ENCODE results near the gene ARF3. TPM values are rescaled to one million over a fixed set of nuclear protein-coding genes. Genes with fewer than 3 reads are reported as not detected.

The ARF3 gene
- total and polyA plus RNA-seq, 2 of the 13 experiments (the other 11 are each of a cell fraction or from before 2014, with no cell fraction given) = 53.8 to 57.9 TPM

DNA sequence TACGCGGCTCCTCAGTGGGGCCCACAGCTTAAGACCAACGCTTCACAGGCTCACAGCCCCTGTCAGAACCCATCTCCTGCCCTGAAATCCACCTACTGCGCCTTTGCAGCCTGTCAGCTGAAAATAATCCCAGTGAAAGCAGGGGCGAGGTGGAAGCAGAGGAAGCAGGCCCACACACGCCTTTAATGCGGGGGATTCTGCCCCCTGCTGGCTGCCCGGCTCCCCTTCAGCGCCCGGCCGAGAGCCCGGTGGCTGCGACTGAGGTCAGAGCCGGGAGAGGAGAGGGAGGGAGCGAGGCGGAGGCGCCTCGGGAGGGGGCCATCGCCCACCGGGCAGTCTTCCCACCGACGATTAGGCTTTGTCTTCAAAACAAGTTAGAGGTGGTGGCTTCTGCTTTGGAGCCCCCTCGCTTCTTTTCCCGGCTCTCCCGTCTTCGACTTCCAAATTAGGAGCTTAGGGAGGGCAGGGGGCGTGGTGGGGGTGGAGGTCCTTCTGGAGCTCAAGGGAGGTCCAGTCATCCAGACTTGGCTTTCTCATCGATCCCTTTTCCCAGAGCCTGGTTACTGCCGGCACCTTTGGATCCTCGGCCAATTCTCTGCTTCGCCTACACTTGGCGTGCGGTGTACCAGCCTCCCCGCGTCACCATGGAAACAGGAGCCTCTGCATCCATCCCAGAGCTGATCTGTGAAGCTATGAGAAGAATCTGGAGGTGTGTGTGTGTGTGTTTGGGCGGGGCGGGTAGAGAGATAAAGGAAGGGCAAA, 66.4 kb downstream of the ARF3 start (continued):
- TF ChIP-seq, protein P1, sequence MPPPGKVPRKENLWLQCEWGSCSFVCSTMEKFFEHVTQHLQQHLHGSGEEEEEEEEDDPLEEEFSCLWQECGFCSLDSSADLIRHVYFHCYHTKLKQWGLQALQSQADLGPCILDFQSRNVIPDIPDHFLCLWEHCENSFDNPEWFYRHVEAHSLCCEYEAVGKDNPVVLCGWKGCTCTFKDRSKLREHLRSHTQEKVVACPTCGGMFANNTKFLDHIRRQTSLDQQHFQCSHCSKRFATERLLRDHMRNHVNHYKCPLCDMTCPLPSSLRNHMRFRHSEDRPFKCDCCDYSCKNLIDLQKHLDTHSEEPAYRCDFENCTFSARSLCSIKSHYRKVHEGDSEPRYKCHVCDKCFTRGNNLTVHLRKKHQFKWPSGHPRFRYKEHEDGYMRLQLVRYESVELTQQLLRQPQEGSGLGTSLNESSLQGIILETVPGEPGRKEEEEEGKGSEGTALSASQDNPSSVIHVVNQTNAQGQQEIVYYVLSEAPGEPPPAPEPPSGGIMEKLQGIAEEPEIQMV (CRISPR knock-in tag; IDR thresholded peaks at IDR 0.05; ENCODE audit: low read depth) = 0 out of 2 replicates have a peak, but pooled peaks have one; percentile 34
- TF ChIP-seq ZNF737 (CRISPR knock-in tag; IDR thresholded peaks at IDR 0.05; ENCODE audit: borderline replicate concordance) (no peak), HNRNPUL1 (IDR thresholded peaks at IDR 0.05; ENCODE audit: low read depth, low read length) (no peak), KDM3A (CRISPR knock-in tag; IDR thresholded peaks at IDR 0.05; ENCODE audit: low read depth) (peak; percentile 57; the same call in 1 of the 2 replicates), AHR (CRISPR knock-in tag; IDR thresholded peaks at IDR 0.05) (0 out of 2 replicates have a peak, but pooled peaks have one; percentile 55), KDM5B (CRISPR knock-in tag; IDR thresholded peaks at IDR 0.05; ENCODE audit: borderline replicate concordance) (no peak), ZNF451 (CRISPR knock-in tag; IDR thresholded peaks at IDR 0.05) (no peak), THYN1 (CRISPR knock-in tag; IDR thresholded peaks at IDR 0.05; ENCODE audit: borderline replicate concordance, low read depth) (no peak), TBX2 (CRISPR knock-in tag; IDR thresholded peaks at IDR 0.05; ENCODE audit: borderline replicate concordance) (0 out of 2 replicates have a peak, but pooled peaks have one; percentile 32), BRD4 (CRISPR knock-in tag; IDR thresholded peaks at IDR 0.05) (no peak), RBM39 (IDR thresholded peaks at IDR 0.05; ENCODE audit: low read depth, low read length, poor library complexity, severe bottlenecking) (no peak), MAFK (conservative IDR thresholded peaks at IDR 0.05 in 1 of 2, IDR thresholded peaks at IDR 0.05 in 1 of 2; ENCODE audit: low read length in 2 of 2) (no peak), TCF12 (IDR thresholded peaks at IDR 0.05) (no peak), TCF12 (CRISPR knock-in tag; IDR thresholded peaks at IDR 0.05) (no peak), ZNF567 (CRISPR knock-in tag; IDR thresholded peaks at IDR 0.05; ENCODE audit: borderline replicate concordance) (no peak), HOXA3 (CRISPR knock-in tag; IDR thresholded peaks at IDR 0.05) (no peak; the same call in 1 of the 2 replicates)
- TF ChIP-seq, protein P2, sequence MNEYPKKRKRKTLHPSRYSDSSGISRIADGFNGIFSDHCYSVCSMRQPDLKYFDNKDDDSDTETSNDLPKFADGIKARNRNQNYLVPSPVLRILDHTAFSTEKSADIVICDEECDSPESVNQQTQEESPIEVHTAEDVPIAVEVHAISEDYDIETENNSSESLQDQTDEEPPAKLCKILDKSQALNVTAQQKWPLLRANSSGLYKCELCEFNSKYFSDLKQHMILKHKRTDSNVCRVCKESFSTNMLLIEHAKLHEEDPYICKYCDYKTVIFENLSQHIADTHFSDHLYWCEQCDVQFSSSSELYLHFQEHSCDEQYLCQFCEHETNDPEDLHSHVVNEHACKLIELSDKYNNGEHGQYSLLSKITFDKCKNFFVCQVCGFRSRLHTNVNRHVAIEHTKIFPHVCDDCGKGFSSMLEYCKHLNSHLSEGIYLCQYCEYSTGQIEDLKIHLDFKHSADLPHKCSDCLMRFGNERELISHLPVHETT (CRISPR knock-in tag; conservative IDR thresholded peaks at IDR 0.05) = no peak
- TF ChIP-seq, protein P3, sequence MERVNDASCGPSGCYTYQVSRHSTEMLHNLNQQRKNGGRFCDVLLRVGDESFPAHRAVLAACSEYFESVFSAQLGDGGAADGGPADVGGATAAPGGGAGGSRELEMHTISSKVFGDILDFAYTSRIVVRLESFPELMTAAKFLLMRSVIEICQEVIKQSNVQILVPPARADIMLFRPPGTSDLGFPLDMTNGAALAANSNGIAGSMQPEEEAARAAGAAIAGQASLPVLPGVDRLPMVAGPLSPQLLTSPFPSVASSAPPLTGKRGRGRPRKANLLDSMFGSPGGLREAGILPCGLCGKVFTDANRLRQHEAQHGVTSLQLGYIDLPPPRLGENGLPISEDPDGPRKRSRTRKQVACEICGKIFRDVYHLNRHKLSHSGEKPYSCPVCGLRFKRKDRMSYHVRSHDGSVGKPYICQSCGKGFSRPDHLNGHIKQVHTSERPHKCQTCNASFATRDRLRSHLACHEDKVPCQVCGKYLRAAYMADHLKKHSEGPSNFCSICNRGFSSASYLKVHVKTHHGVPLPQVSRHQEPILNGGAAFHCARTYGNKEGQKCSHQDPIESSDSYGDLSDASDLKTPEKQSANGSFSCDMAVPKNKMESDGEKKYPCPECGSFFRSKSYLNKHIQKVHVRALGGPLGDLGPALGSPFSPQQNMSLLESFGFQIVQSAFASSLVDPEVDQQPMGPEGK (CRISPR knock-in tag; IDR thresholded peaks at IDR 0.05) = peak; percentile 46; the same call in 1 of the 2 replicates
- TF ChIP-seq, protein P4, sequence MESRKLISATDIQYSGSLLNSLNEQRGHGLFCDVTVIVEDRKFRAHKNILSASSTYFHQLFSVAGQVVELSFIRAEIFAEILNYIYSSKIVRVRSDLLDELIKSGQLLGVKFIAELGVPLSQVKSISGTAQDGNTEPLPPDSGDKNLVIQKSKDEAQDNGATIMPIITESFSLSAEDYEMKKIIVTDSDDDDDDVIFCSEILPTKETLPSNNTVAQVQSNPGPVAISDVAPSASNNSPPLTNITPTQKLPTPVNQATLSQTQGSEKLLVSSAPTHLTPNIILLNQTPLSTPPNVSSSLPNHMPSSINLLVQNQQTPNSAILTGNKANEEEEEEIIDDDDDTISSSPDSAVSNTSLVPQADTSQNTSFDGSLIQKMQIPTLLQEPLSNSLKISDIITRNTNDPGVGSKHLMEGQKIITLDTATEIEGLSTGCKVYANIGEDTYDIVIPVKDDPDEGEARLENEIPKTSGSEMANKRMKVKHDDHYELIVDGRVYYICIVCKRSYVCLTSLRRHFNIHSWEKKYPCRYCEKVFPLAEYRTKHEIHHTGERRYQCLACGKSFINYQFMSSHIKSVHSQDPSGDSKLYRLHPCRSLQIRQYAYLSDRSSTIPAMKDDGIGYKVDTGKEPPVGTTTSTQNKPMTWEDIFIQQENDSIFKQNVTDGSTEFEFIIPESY (CRISPR knock-in tag; IDR thresholded peaks at IDR 0.05) = 0 out of 2 replicates have a peak, but pooled peaks have one; percentile 17
- TF ChIP-seq, protein P5, sequence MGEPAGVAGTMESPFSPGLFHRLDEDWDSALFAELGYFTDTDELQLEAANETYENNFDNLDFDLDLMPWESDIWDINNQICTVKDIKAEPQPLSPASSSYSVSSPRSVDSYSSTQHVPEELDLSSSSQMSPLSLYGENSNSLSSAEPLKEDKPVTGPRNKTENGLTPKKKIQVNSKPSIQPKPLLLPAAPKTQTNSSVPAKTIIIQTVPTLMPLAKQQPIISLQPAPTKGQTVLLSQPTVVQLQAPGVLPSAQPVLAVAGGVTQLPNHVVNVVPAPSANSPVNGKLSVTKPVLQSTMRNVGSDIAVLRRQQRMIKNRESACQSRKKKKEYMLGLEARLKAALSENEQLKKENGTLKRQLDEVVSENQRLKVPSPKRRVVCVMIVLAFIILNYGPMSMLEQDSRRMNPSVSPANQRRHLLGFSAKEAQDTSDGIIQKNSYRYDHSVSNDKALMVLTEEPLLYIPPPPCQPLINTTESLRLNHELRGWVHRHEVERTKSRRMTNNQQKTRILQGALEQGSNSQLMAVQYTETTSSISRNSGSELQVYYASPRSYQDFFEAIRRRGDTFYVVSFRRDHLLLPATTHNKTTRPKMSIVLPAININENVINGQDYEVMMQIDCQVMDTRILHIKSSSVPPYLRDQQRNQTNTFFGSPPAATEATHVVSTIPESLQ (CRISPR knock-in tag; conservative IDR thresholded peaks at IDR 0.05) = 0 out of 2 replicates have a peak, but pooled peaks have one; percentile 51

All from HepG2 (cell line).